Calu3 (cell line): Measurements from ENCODE around the gene ANKRD62. TPM values are rescaled to one million over a fixed set of nuclear protein-coding genes. Genes with fewer than 3 reads are reported as not detected.

Experiments
- BruUV-seq: library from RNA; stranded (reverse); fragments of 400-500 nt; replicated peaks from 2 replicates; lab custom pipeline; 2021; lab: Mats Ljungman, UMichigan
- CTCF ChIA-PET: fragments of 300-600 bp; sonication (Branson Sonifier 250); formaldehyde crosslinking; loops from one replicate; lab custom pipeline; 2022; ENCODE audit warnings: antibody characterized with exemption; lab: Charles Lee
- DNase-seq: peaks from one replicate; pipeline ENCODE4 v3.0.0; 2022
- H3K27ac Mint-ChIP-seq: one replicate; pipeline ENCODE4 v1.8.0; 2022; ENCODE audit warnings: mixed read lengths; ENCODE audit not compliant: unreplicated experiment
- H3K27me3 Mint-ChIP-seq: one replicate; pipeline ENCODE4 v1.8.0; 2022; ENCODE audit warnings: mixed read lengths; ENCODE audit not compliant: unreplicated experiment
- H3K36me3 Mint-ChIP-seq: one replicate; pipeline ENCODE4 v1.8.0; 2022; ENCODE audit warnings: mild to moderate bottlenecking, moderate library complexity, mixed read lengths; ENCODE audit not compliant: insufficient read depth, unreplicated experiment
- H3K4me1 Mint-ChIP-seq: one replicate; pipeline ENCODE4 v1.8.0; 2022; ENCODE audit warnings: mild to moderate bottlenecking, low read depth, mixed read lengths; ENCODE audit not compliant: unreplicated experiment
- H3K4me3 Mint-ChIP-seq: one replicate; pipeline ENCODE4 v1.8.0; 2022; ENCODE audit warnings: mild to moderate bottlenecking, low read depth, moderate library complexity, mixed read lengths; ENCODE audit not compliant: unreplicated experiment
- H3K9me3 Mint-ChIP-seq: one replicate; pipeline ENCODE4 v1.8.0; 2022; ENCODE audit warnings: low read depth, mixed read lengths; ENCODE audit not compliant: unreplicated experiment
- intact Hi-C: fragments of 100-400 bp; cut with micrococcal nuclease; formaldehyde crosslinking; loops from one replicate; pipeline ENCODE4 v1.10.0; 2022; ENCODE audit not compliant: unreplicated experiment
- total RNA-seq: library from RNA; stranded (reverse); gene quantifications from 2 replicates; pipeline ENCODE4 v1.2.3, GENCODE V29; 2022
- TF ChIP-seq, protein P1 (sequence below): fragments of 200-600 bp; IDR thresholded peaks from one replicate; pipeline ENCODE4 v1.8.0; 2022; ENCODE audit warnings: antibody characterized with exemption; ENCODE audit not compliant: unreplicated experiment

ANKRD62 gene
- total RNA-seq, 1 experiment from 2014 or later, result not detected

DNA sequence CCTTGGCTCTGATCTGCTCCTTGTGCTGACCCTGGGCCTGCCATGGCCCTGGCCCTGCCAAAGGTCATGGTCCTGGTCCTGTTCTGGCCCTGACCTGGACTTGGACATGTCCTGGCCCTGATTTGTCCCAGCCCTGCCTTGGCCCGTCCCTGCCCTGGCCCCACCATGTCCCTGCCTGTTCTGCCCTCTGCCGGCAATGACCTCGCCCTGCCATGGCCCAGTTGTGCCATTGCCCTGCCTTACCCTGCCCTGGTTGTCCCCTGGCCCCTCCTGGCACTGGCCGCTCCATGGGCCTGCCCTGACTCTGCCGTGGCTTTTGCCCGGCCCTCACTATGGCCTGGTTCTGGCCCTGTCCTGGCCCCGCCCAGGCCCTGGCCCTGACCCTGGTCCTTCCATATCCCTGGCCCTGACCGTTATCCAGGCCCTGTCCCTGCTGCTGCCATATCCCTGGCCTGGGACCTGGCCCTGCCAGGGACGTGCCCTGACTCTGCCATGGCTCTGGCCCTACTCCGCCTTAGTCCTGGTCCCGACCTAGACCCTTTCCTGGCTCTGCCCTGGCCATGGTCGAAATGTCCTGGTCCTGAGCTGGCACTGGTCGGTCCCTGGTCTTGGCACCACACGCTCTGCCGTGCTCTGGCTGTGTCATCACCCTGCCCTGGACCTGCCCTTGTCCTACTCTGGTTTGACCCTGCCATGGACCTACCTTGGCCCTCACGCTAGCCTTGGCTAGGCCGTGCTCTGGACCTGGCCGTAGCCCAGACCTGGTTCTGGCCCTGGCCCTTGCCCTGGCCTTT, 6.8 kb upstream of the ANKRD62 start:
- intact Hi-C loops, result no loop called here

DNA sequence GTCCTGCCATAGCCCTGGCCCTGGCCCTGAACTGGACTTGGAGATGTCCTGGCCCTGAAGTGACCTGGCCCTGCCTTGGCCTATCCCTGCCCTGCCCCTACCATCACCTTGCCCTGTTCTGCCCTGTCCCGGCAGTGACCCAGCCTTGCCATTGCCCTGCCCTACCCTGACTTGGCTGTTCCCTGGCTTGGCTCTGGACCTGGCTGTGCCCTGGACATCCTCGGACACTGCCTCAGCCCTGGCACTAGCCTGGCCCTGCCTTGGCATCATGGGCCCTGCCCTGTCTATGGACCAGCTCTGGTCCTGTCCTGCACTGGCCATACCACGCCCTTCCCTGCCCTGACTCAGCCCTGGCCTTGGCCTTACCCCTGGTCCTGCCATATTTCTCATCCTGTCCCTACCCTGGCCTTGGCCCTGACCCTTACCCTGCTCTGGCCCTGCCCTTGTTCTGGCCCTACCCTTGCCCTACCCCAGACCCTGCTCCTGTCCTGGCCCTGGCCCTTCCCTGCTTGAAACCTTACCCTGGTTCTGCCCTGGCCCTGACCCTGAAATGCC, 6.1 kb upstream of the ANKRD62 start:
- Mint-ChIP-seq H3K4me3 (no peak overlapping the region), H3K4me1 (peaks cover 12% of the 10 kb centered on the region), H3K36me3 (no peaks in the 10 kb centered on the region), H3K27me3 (peaks cover 39% of the 10 kb centered on the region), H3K27ac (no peak overlapping the region), H3K9me3 (no peaks in the 10 kb centered on the region)
- no TSS peak for BruUV-seq
- CTCF ChIA-PET, result no interaction called here
- no peak for DNase-seq
- TF ChIP-seq, protein P1, sequence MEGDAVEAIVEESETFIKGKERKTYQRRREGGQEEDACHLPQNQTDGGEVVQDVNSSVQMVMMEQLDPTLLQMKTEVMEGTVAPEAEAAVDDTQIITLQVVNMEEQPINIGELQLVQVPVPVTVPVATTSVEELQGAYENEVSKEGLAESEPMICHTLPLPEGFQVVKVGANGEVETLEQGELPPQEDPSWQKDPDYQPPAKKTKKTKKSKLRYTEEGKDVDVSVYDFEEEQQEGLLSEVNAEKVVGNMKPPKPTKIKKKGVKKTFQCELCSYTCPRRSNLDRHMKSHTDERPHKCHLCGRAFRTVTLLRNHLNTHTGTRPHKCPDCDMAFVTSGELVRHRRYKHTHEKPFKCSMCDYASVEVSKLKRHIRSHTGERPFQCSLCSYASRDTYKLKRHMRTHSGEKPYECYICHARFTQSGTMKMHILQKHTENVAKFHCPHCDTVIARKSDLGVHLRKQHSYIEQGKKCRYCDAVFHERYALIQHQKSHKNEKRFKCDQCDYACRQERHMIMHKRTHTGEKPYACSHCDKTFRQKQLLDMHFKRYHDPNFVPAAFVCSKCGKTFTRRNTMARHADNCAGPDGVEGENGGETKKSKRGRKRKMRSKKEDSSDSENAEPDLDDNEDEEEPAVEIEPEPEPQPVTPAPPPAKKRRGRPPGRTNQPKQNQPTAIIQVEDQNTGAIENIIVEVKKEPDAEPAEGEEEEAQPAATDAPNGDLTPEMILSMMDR, result no peak
- intact Hi-C loops, result no loop called here

More for the DNA sequence above, 6.8 kb upstream of the ANKRD62 start:
- no peak for DNase-seq
- no peaks in the 10 kb centered on the region for H3K9me3 Mint-ChIP-seq
- H3K27me3 Mint-ChIP-seq, result peaks cover 41% of the 10 kb centered on the region
- H3K4me3 Mint-ChIP-seq, result no peak overlapping the region
- no TSS peak for BruUV-seq
- CTCF ChIA-PET, result no interaction called here
- H3K36me3 Mint-ChIP-seq, result no peaks in the 10 kb centered on the region
- no peak overlapping the region for H3K27ac Mint-ChIP-seq
- H3K4me1 Mint-ChIP-seq, result peaks cover 12% of the 10 kb centered on the region
- TF ChIP-seq, protein P1, result no peak

DNA sequence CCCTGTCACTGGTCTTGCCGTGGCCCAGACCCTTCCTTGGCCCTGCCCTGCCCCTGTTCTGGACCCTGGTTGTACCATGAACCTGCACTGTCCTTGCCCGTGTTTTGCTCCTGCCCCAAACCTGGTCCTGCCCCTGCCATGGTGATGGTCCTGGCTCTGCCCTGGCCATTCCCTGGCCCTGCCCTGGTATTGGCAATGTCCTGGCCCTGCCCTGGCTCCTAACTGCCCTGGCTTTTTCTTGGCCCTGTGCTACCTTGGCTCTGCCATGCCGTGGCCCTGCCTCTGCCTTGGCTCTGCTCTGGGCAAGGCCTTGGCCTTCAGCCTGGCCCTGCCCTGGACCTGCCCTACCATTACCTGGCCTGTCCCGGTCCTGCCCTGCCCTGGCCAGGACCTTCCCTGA, 5.5 kb upstream of the ANKRD62 start:
- no TSS peak for BruUV-seq
- no peaks in the 10 kb centered on the region for H3K9me3 Mint-ChIP-seq
- CTCF ChIA-PET, result no interaction called here
- intact Hi-C loops, result no loop called here
- H3K36me3 Mint-ChIP-seq, result no peaks in the 10 kb centered on the region
- H3K27me3 Mint-ChIP-seq, result peaks cover 34% of the 10 kb centered on the region
- DNase-seq, result no peak
- H3K4me3 Mint-ChIP-seq, result no peak overlapping the region
- H3K27ac Mint-ChIP-seq, result no peak overlapping the region
- H3K4me1 Mint-ChIP-seq, result peaks cover 12% of the 10 kb centered on the region
- TF ChIP-seq, protein P1, result no peak

DNA sequence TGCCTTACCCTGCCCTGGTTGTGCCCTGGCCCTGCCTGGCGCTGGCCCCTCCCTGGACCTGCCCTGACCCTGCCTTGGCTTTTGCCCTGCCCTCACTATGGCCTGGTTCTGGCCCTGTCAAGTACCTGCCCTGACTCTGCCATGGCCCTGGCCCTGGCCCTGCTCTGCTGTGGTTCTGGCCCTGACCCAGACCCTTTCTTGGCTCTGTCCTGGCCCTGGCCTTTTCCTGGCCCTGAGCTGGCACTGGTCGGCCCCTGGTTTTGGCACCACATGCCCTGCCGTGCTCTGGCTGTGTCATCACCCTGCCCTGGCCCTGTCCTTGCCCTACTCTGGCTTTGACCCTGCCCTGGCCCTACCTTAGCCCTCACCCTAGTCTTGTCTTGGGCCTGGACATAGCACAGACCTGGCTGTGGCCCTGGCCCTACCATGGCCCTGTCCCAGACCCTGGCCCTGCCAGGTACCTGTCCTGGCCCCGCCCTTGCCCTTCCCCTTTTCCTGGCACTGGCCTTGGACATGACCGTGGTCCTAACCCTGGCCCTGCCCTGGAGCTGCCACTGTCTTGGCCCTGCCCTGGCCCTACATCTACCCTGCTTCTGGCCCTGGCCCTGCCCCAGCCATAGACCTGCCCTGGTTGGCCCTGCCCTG, 4.8 kb upstream of the ANKRD62 start:
- peaks cover 12% of the 10 kb centered on the region for H3K4me1 Mint-ChIP-seq
- no peak overlapping the region for H3K4me3 Mint-ChIP-seq
- CTCF ChIA-PET, result no interaction called here
- H3K36me3 Mint-ChIP-seq, result no peaks in the 10 kb centered on the region
- intact Hi-C loops, result no loop called here
- BruUV-seq, result no TSS peak
- TF ChIP-seq, protein P1, result no peak
- H3K27ac Mint-ChIP-seq, result no peak overlapping the region
- H3K9me3 Mint-ChIP-seq, result no peaks in the 10 kb centered on the region
- peaks cover 31% of the 10 kb centered on the region for H3K27me3 Mint-ChIP-seq
- DNase-seq, result no peak
